ENCODE measurements around the gene IFNA13. TPM values are rescaled to one million over a fixed set of nuclear protein-coding genes. Genes with fewer than 3 reads are reported as not detected.

The IFNA13 gene
- total RNA-seq, 1 donor from 2014 or later: not detected

GRCh38 chr9:21398955-21399489 is 31.2 kb upstream of the IFNA13 start:
- DNase-seq (ENCODE audit: low spot score): no peak
- H3K4me3 Mint-ChIP-seq (ENCODE audit: unreplicated experiment): no peak overlapping the region
- peaks cover 2% of the 10 kb centered on the region for H3K4me1 Mint-ChIP-seq (ENCODE audit: unreplicated experiment)
- no peaks in the 10 kb centered on the region for H3K36me3 Mint-ChIP-seq (ENCODE audit: low read depth, unreplicated experiment)
- no peaks in the 10 kb centered on the region for H3K9me3 Mint-ChIP-seq (ENCODE audit: unreplicated experiment)
- TF ChIP-seq CTCF (IDR thresholded peaks at IDR 0.05; ENCODE audit: unreplicated experiment): no peak
- H3K27ac Mint-ChIP-seq (ENCODE audit: unreplicated experiment): no peak overlapping the region
- H3K27me3 Mint-ChIP-seq (ENCODE audit: unreplicated experiment): peaks cover 1% of the 10 kb centered on the region

DNA sequence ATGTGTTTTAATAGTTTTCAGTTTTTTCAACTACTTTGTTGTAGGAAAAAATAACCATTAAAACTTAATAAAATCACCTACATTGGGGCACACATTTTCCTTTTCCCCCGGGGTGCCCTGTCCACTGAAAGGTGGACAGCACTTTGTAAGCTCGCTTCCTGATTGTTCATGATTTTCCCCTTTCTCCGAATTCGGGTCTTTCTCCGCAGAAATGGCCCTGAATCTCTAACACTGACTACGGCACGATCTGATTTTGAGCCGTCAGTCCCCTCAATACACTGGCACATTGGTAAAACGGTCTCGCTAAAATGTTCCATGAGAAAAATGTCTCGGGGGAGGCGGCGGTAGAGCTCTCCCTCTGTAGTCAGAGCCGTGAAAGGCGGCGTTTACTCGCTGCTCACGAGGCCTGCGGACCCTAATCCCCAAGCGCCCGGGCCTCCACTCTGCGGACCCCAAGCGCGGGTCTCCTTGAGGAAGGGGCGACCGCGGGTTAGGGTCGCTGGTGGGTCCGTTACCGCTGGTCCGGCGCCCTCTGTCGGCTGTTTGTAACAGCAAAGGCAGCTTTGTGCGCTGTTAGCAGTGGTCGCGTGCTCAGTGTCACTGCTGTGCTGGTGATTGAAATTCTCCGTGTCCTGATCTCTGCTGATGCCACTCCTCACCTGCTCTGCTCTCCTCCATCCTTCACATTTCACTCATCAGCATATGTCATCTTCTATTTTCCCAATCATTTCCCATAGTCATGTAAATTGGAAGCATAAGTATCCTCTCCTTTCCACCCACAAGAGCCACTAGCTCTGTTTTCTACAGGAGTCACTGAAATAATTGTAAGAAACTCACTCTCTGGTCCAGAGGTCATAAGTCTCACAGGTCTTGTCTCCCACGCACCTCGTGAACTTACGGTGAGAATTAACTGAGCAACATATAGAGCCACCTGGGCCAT is 28.2 kb upstream of the IFNA13 start:
- H3K9me3 Mint-ChIP-seq (ENCODE audit: unreplicated experiment): no peaks in the 10 kb centered on the region
- peak; percentile 73 for DNase-seq (ENCODE audit: low spot score)
- H3K27me3 Mint-ChIP-seq (ENCODE audit: unreplicated experiment): peaks cover 1% of the 10 kb centered on the region
- peaks cover 2% of the 10 kb centered on the region for H3K4me1 Mint-ChIP-seq (ENCODE audit: unreplicated experiment)
- H3K4me3 Mint-ChIP-seq (ENCODE audit: unreplicated experiment): peak overlapping the region; percentile 79
- H3K36me3 Mint-ChIP-seq (ENCODE audit: low read depth, unreplicated experiment): no peaks in the 10 kb centered on the region
- TF ChIP-seq CTCF (IDR thresholded peaks at IDR 0.05; ENCODE audit: unreplicated experiment): peak; percentile 87
- H3K27ac Mint-ChIP-seq (ENCODE audit: unreplicated experiment): no peak overlapping the region

GRCh38 chr9:21392270-21392669 is 24.4 kb upstream of the IFNA13 start:
- Mint-ChIP-seq H3K27ac (ENCODE audit: unreplicated experiment) (no peak overlapping the region), H3K27me3 (ENCODE audit: unreplicated experiment) (peaks cover 1% of the 10 kb centered on the region)

DNA sequence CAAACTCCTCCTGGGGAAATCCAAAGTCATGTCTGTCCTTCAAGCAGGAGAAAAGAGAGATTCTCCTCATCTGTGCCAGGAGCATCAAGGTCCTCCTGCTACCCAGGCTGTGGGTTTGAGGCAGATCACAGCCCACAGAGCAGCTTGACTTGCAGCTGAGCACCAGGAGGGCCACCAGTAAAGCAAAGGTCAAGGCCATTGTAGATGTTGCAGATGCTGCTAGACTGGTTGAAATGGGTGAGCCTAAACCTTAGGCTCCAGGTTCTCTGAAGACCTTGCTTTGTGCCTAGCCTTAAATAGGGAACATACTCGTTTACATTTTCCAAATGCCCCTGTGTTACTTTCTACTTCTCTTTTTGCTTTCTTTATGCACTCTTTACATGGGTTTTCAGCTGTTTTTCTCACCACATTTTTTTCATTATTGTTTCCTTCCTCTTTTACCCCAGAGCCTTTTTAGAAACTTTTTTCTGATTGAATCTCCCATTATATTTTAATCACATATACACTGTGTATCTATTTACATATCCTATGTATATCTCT is 17.3 kb upstream of the IFNA13 start, which contains the start of gene IFNA2:
Gene IFNA2, minus strand, starts transcription at position 268 of the 540 bp plus-strand sequence. Its CDS starts 69 bp downstream, at position 199.
- H3K4me3 Mint-ChIP-seq (ENCODE audit: unreplicated experiment): no peak within 1 kb of the TSS
- H3K27me3 Mint-ChIP-seq (ENCODE audit: unreplicated experiment): no peaks in the 10 kb centered on the region
- TF ChIP-seq CTCF (IDR thresholded peaks at IDR 0.05; ENCODE audit: unreplicated experiment): no peak
- no peak for DNase-seq (ENCODE audit: low spot score)
- H3K36me3 Mint-ChIP-seq (ENCODE audit: low read depth, unreplicated experiment): no peaks in the 10 kb centered on the region
- H3K9me3 Mint-ChIP-seq (ENCODE audit: unreplicated experiment): no peaks in the 10 kb centered on the region
- no peak within 1 kb of the TSS for H3K27ac Mint-ChIP-seq (ENCODE audit: unreplicated experiment)
- H3K4me1 Mint-ChIP-seq (ENCODE audit: unreplicated experiment): no peaks in the 10 kb centered on the region

More at GRCh38 chr9:21392270-21392669, 24.4 kb upstream of the IFNA13 start:
- Mint-ChIP-seq H3K36me3 (ENCODE audit: low read depth, unreplicated experiment) (no peaks in the 10 kb centered on the region), H3K4me1 (ENCODE audit: unreplicated experiment) (peaks cover 2% of the 10 kb centered on the region), H3K9me3 (ENCODE audit: unreplicated experiment) (no peaks in the 10 kb centered on the region), H3K4me3 (ENCODE audit: unreplicated experiment) (no peak overlapping the region)
- DNase-seq (ENCODE audit: low spot score): peak; percentile 22
- peak; percentile 66 for TF ChIP-seq CTCF (IDR thresholded peaks at IDR 0.05; ENCODE audit: unreplicated experiment)
